ENCODE data around the gene CCDC33. TPM values are rescaled to one million over a fixed set of nuclear protein-coding genes. Genes with fewer than 3 reads are reported as not detected.

CCDC33 gene
- total and polyA plus RNA-seq, 10 donors = 0.08 TPM; not detected in 9

- no peak for DNase-seq
- Histone ChIP-seq H3K27me3 (replicated peaks in 1 of 7) (peaks cover 0 to 14% (median 0%) of the 10 kb centered on the region in 7 donors), H3K27ac (peak overlapping the region in 5 of 8 donors; percentile 79 to 87 (median 85)), H3K4me1 (peaks cover 10 to 35% (median 27%) of the 10 kb centered on the region in 6 donors), H3K9me3 (no peaks in the 10 kb centered on the region), H3K4me3 (peak overlapping the region in 7 of 8 donors; percentile 60 to 92 (median 75)), H3K36me3 (no peaks in the 10 kb centered on the region)
- intact Hi-C loops (cut with DNase I; ENCODE audit: low total_unique reads) = loop anchor here (5.0 kb wide), 4 partner anchors 118 to 393 kb away; no protein-coding TSS in a partner anchor
- 23 to 28% (median 25%) methylated on average over 9 to 11 of the region's 11 CpGs for WGBS, 5 donors
- TF ChIP-seq CTCF (IDR thresholded peaks at IDR 0.05 in 8 of 11, conservative IDR thresholded peaks at IDR 0.05 in 3 of 11) (peak in 1 of 11 experiments; percentile 7), POLR2AphosphoS5 (IDR thresholded peaks at IDR 0.05) (no peak)
Observed at GRCh38 chr15:74374648-74375302, 138.6 kb downstream of the CCDC33 start.

GRCh38 chr15:74375303-74375693 is 139.2 kb downstream of the CCDC33 start:
- intact Hi-C loops (cut with DNase I; ENCODE audit: low total_unique reads) = loop anchor here (5.0 kb wide), 1 partner anchor 117 kb away; no protein-coding TSS in a partner anchor
- TF ChIP-seq CTCF (IDR thresholded peaks at IDR 0.05 in 8 of 11, conservative IDR thresholded peaks at IDR 0.05 in 3 of 11) (peak; percentile 67 to 93 (median 88)), POLR2AphosphoS5 (IDR thresholded peaks at IDR 0.05) (no peak)
- no peaks in the 10 kb centered on the region for H3K36me3 ChIP-seq
- H3K4me3 ChIP-seq = peak overlapping the region in 1 of 8 donors; percentile 92
- DNase-seq = peak; percentile 92
- H3K27ac ChIP-seq = peak overlapping the region in 3 of 8 donors; percentile 81 to 87 (median 86)
- peaks cover 10 to 35% (median 27%) of the 10 kb centered on the region in 6 donors for H3K4me1 ChIP-seq
- WGBS, 5 donors = 13 to 15% (median 14%) methylated on average over 9 of the region's 9 CpGs
- H3K9me3 ChIP-seq = no peaks in the 10 kb centered on the region
- H3K27me3 ChIP-seq (replicated peaks in 1 of 7) = peaks cover 0 to 14% (median 0%) of the 10 kb centered on the region in 7 donors

- Histone ChIP-seq H3K4me1 (peaks cover 10 to 35% (median 27%) of the 10 kb centered on the region in 6 donors), H3K27me3 (replicated peaks in 1 of 7) (peaks cover 0 to 14% (median 0%) of the 10 kb centered on the region in 7 donors), H3K9me3 (no peaks in the 10 kb centered on the region), H3K36me3 (no peaks in the 10 kb centered on the region), H3K27ac (no peak overlapping the region), H3K4me3 (no peak overlapping the region)
- intact Hi-C loops (cut with DNase I; ENCODE audit: low total_unique reads) = loop anchor here (5.0 kb wide), 1 partner anchor 116 kb away; no protein-coding TSS in a partner anchor
- 76 to 100% (median 83%) methylated on average over 1 of the region's 1 CpG; no CpG with 5 or more reads in 1 of the 5 donors for WGBS, 5 donors
- TF ChIP-seq CTCF (IDR thresholded peaks at IDR 0.05 in 8 of 11, conservative IDR thresholded peaks at IDR 0.05 in 3 of 11) = no peak
- TF ChIP-seq POLR2A (IDR thresholded peaks at IDR 0.05) = no peak
- TF ChIP-seq POLR2AphosphoS5 (IDR thresholded peaks at IDR 0.05) = no peak
- DNase-seq = no peak
Observed at GRCh38 chr15:74376226-74376625, 140.1 kb downstream of the CCDC33 start.

Data from spleen (tissue), 11 donors.